GM20000 (cell line): ENCODE measurements around the gene ROR1.
"Not testable (repeated sequence)": the region's sequence is repeated elsewhere in the genome, so short reads cannot be mapped to it uniquely, and the experiment has no call there.

Experiments
- DNase-seq: peaks from one replicate; pipeline ENCODE4 v3.0.0; 2012; ENCODE audit warnings: low spot score
- CTCF ChIP-seq: IDR thresholded peaks from 2 replicates; pipeline ENCODE4 v1.5.1; 2012; ENCODE audit warnings: mild to moderate bottlenecking, control low read depth; ENCODE audit errors: extremely low read depth, missing control alignments

The ROR1 gene

GRCh38 chr1:63822540-63822939 lies 48.7 kb downstream of the ROR1 start:
- TF ChIP-seq CTCF, result no peak
- DNase-seq, result no peak

DNA sequence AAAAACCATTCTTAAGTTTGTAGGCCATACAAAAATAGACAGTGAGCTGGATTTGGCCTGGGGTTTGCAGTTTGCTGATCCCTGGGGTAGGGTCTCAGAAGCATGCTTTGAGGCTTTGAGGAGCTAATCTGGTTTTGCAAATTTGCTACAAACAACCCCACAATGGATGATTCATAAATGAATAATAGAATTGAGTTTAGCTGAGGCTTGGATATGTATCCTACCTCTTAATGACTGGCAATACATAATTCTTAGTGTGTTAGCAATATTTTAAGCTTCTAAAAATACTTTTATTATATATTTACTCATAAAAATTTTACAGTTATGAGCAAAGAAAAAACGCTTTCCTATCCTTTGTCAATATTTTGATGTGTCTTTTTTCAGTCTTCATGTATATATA lies 50.6 kb downstream of the ROR1 start:
- no peak for TF ChIP-seq CTCF

GRCh38 chr1:63825111-63825510 lies 51.3 kb downstream of the ROR1 start:
- no peak for DNase-seq
- no peak for TF ChIP-seq CTCF

More for the DNA sequence above, 50.6 kb downstream of the ROR1 start:
- DNase-seq, result no peak

GRCh38 chr1:63826246-63826861 lies 52.5 kb downstream of the ROR1 start:
- DNase-seq, result not testable (repeated sequence)

DNA sequence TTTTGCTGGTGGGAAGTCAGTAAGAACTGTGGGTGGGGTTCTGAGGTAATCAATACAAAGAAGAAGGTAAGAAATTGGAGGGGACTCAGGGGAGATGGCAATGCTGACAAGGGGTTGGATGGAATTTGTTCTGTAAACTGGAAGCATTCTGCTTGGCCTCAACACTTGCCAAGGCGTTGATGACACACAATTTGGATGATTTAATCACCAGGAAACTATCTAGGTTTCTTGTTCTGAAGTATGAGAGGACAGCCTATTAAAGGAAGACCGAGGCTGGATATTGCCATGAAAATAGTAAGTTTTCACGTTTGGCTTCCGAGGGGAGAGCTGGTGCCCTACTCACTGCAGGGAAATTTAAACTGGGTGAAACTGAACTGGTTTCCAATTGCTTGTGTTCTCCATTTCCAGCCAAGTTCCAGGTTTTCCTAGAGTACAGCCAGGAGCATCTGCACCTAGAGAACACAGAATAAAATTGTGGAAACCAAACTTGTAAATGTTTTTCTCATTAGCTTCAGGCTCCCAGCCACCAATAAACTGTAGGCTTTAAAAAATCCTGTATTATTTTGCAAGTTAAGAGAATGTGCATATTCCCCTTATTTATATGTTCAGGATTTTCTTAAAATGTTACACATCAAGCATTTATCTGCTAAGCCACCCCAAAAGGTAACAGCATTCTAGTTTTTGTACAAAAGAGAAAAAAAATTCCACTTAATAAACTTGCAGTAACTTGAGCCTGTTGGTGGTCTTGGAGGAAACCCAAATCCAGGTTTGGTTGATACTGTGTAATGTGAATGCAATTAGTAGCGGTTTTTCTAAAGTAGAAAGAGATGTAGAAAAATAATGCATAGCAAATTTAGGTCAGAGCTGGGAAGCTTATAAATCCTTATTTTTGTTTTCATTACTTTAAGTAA lies 53.8 kb downstream of the ROR1 start:
- no peak for TF ChIP-seq CTCF
- DNase-seq, result no peak

DNA sequence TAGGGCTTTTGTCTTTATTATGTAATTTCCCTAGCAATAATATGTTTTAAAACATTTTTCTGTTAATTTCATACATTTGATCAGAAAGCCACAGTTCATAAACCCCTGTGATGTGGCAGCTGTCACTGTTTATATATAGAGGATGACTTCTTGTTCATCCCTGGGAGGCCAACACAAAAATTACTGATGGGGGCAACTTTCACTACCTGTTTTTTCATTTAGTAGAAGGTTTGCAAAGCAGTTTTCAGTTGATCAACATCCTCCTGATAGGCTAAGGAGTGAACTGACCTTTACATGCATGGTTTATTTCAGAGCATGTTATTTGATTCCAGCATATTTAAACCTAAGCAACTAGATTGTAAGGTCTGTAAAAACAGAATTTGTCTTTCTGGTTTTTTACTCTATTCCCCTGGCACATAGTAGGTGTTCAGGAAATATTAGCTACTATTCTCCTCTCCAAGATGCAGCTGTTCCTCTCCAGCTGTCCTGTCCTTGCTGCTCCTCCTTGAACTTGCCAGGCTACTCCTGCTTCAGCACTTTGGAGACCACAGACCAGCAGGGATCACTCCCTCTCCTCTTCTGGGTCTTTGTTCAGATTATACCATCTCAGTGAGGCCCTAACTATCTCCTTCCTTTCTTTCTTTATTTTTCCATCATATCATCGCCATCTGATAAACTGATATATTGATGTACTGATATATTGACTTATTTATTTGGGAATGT lies 54.7 kb downstream of the ROR1 start:
- no peak for TF ChIP-seq CTCF
- DNase-seq, result peak; percentile 40

DNA sequence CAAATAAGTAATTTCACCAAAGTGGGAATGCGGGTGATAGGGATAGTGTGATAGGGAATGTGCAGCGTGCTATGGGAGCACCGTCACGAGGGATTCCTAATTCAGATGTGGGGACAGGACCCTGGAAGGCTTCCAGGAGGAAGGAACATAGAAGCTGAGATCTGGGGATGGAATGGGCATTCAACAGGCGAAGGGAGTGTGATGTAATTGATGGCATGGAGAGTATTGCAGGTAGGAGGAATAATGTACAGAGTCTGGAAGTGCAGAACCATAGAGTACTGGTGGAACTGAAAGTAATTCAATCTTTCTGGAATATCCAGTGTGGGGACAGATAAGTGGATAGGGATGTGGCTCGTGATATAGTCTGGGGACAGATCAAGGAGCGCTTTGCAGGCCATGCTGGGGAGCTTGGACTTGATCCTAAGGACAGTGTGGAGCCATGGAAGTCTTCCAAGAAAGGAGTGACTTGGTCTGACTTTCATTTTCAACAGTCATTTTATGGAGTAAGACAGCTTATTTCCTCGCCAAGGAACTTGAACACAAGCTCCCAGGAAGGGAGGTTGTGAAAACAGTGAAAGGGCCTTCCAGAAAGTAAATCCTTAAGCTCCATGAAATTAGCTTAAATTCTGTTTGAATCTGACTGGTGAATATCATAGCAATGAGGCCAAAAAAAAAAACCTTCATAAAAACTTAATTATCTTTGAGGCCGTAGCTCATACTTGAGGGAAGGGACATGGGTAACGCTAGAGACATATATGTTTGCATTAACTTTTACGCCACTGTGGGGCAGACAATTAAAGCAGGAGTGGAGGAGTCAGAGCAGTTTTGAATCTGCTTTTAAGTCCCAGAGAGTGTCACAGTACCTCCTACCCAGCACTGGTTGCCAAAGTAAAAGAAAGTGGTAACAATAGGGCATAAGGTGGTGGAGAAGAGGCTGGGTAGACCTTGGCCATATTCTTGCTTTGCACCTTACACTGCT lies 55.8 kb downstream of the ROR1 start:
- no peak for DNase-seq
- TF ChIP-seq CTCF, result no peak
